Measurements from ENCODE around the gene SAMD9.
"Not testable (repeated sequence)": the region's sequence is repeated elsewhere in the genome, so short reads cannot be mapped to it uniquely, and the experiment has no call there.

Gene SAMD9

GRCh38 chr7:93146036-93146435, 28.3 kb upstream of the SAMD9 start:
- no peak for TF ChIP-seq CTCF (conservative IDR thresholded peaks at IDR 0.05; ENCODE audit: control insufficient read depth, insufficient read depth, low read depth, low read length)
- no peak overlapping the region for H3K4me3 ChIP-seq (ENCODE audit: control insufficient read depth, low read depth, low read length)
- DNase-seq (ENCODE audit: low read depth): no peak

GRCh38 chr7:93145354-93145753, 27.6 kb upstream of the SAMD9 start:
- DNase-seq (ENCODE audit: low read depth): no peak
- no peak for TF ChIP-seq CTCF (conservative IDR thresholded peaks at IDR 0.05; ENCODE audit: control insufficient read depth, insufficient read depth, low read depth, low read length)
- no peak overlapping the region for H3K4me3 ChIP-seq (ENCODE audit: control insufficient read depth, low read depth, low read length)

- H3K4me3 ChIP-seq (ENCODE audit: control insufficient read depth, low read depth, low read length): no peak overlapping the region
- DNase-seq (ENCODE audit: low read depth): peak; percentile 4
- TF ChIP-seq CTCF (conservative IDR thresholded peaks at IDR 0.05; ENCODE audit: control insufficient read depth, insufficient read depth, low read depth, low read length): no peak
Observed at GRCh38 chr7:93142127-93142526, 24.3 kb upstream of the SAMD9 start.

GRCh38 chr7:93140582-93141191, 22.9 kb upstream of the SAMD9 start:
- no peak for DNase-seq (ENCODE audit: low read depth)
- H3K4me3 ChIP-seq (ENCODE audit: control insufficient read depth, low read depth, low read length): no peak overlapping the region
- no peak for TF ChIP-seq CTCF (conservative IDR thresholded peaks at IDR 0.05; ENCODE audit: control insufficient read depth, insufficient read depth, low read depth, low read length)

GRCh38 chr7:93138576-93138975, 20.8 kb upstream of the SAMD9 start:
- H3K4me3 ChIP-seq (ENCODE audit: control insufficient read depth, low read depth, low read length): no peak overlapping the region
- no peak for TF ChIP-seq CTCF (conservative IDR thresholded peaks at IDR 0.05; ENCODE audit: control insufficient read depth, insufficient read depth, low read depth, low read length)
- no peak for DNase-seq (ENCODE audit: low read depth)

GRCh38 chr7:93133005-93133404, 15.2 kb upstream of the SAMD9 start:
- DNase-seq (ENCODE audit: low read depth): no peak
- TF ChIP-seq CTCF (conservative IDR thresholded peaks at IDR 0.05; ENCODE audit: control insufficient read depth, insufficient read depth, low read depth, low read length): no peak

GRCh38 chr7:93132216-93132615, 14.4 kb upstream of the SAMD9 start:
- DNase-seq (ENCODE audit: low read depth): no peak
- no peak for TF ChIP-seq CTCF (conservative IDR thresholded peaks at IDR 0.05; ENCODE audit: control insufficient read depth, insufficient read depth, low read depth, low read length)
- no peak overlapping the region for H3K4me3 ChIP-seq (ENCODE audit: control insufficient read depth, low read depth, low read length)

More at GRCh38 chr7:93133005-93133404, 15.2 kb upstream of the SAMD9 start:
- no peak overlapping the region for H3K4me3 ChIP-seq (ENCODE audit: control insufficient read depth, low read depth, low read length)

- not testable (repeated sequence) for DNase-seq (ENCODE audit: low read depth); H3K4me3 ChIP-seq (ENCODE audit: control insufficient read depth, low read depth, low read length)
Observed at GRCh38 chr7:93126954-93127353, 9.2 kb upstream of the SAMD9 start.

GRCh38 chr7:93123532-93123931, 5.8 kb upstream of the SAMD9 start:
- not testable (repeated sequence) for H3K4me3 ChIP-seq (ENCODE audit: control insufficient read depth, low read depth, low read length); DNase-seq (ENCODE audit: low read depth)
